H1 (cell line): Measurements from ENCODE around the gene ICOSLG. TPM values are rescaled to one million over a fixed set of nuclear protein-coding genes. Genes with fewer than 3 reads are reported as not detected.
A peak's percentile ranks its signal among the peaks of the same experiment; 100 is the strongest.

Source experiments
- BACH1 ChIP-seq: IDR thresholded peaks from 2 replicates; pipeline ENCODE4 v1.6.1; 2012; ENCODE audit warnings: low read length, improper control_type of control experiment
- CTCF ChIP-seq, 3 experiments: IDR thresholded peaks; 1 replicate in 2 of 3; 2 replicates in 1 of 3; pipeline versions ENCODE4 v1.5.1 to v1.6.1; 2011; ENCODE audit warnings: low read length in 3 of 3, mild to moderate bottlenecking in 3 of 3, inconsistent platforms in 2 of 3, low read depth in 1 of 3, moderate library complexity in 1 of 3; ENCODE audit not compliant: insufficient read depth in 1 of 3; ENCODE audit errors: control extremely low read depth in 1 of 3
- KDM5A ChIP-seq: fragments of 200-600 bp; IDR thresholded peaks from 2 replicates; pipeline ENCODE4 v1.7.1; 2012; ENCODE audit warnings: mild to moderate bottlenecking, low read length, inconsistent platforms, mixed read lengths
- RXRA ChIP-seq: IDR thresholded peaks from 2 replicates; pipeline ENCODE4 v1.6.1; 2011; ENCODE audit warnings: low read depth, mild to moderate bottlenecking, low read length, moderate library complexity; ENCODE audit not compliant: insufficient read depth
- polyA plus RNA-seq, 7 experiments: library from polyadenylated mRNA; depleted of rRNA in 3 of 7; stranded (reverse) in 5 of 7; unstranded in 2 of 7; fragments of >200 nt in 5 of 7; fragments of 200-250 nt in 2 of 7; gene quantifications; 1 replicate in 5 of 7; 2 replicates in 1 of 7; 4 replicates in 1 of 7; pipeline versions ENCODE4 v1.2.1 to v1.2.3, GENCODE V29; 2011 to 2013; ENCODE audit warnings: missing spikeins in 2 of 7, mixed read lengths in 2 of 7
- total RNA-seq: library from RNA; stranded (reverse); fragmentation: NEBNext Ultra II Directional; extraction: Animal tissue kit (Norgen Biotek cat#: 25700); gene quantifications from 2 replicates; pipeline ENCODE4 v1.2.1, GENCODE V29; 2021

The ICOSLG gene
- total and polyA plus RNA-seq, 2 of the 8 experiments (the other 6 are each of a cell fraction or from before 2014, with no cell fraction given), result 2.3 to 5.5 TPM

GRCh38 chr21:44267655-44268142, 27.0 kb upstream of the ICOSLG start (continued):
- peak; percentile 49 to 66 (median 50) for TF ChIP-seq CTCF (IDR thresholded peaks at IDR 0.05; ENCODE audit: control extremely low read depth in 1 of 3, insufficient read depth in 1 of 3, low read depth in 1 of 3, low read length in 3 of 3)
- no peak for TF ChIP-seq BACH1
- no peak for TF ChIP-seq RXRA
- no peak for TF ChIP-seq KDM5A
- TF ChIP-seq, all 59 proteins: peak for 3
